Endothelial cell of umbilical vein (primary cell): ENCODE measurements around the gene GMCL2. TPM values are rescaled to one million over a fixed set of nuclear protein-coding genes. Genes with fewer than 3 reads are reported as not detected.

ENCODE experiments used
- BruUV-seq: library from RNA; stranded (reverse); fragments of 400-500 nt; replicated peaks from 2 replicates; lab custom pipeline; 2021; lab: Mats Ljungman, UMichigan
- CTCF ChIA-PET: fragments of 300-600, 350-600 bp; sonication (Branson Sonifier 250); formaldehyde crosslinking; loops from one replicate; lab custom pipeline; 2021; ENCODE audit warnings: antibody characterized with exemption, inconsistent platforms; lab: Charles Lee
- POLR2A ChIA-PET: fragments of 300-600, 350-600 bp; sonication (Branson Sonifier 250); formaldehyde crosslinking; loops from one replicate; lab custom pipeline; 2021; ENCODE audit warnings: antibody characterized with exemption, inconsistent platforms; lab: Charles Lee
- DNase-seq: peaks from one replicate; pipeline ENCODE4 v3.0.0-alpha.2; 2011; ENCODE audit warnings: low read depth, low spot score
- FAIRE-seq: peaks from 2 replicates; lab custom pipeline; 2011; peaks lifted over from hg19 to GRCh38; lab: Jason Lieb, UNC
- H2AFZ ChIP-seq: 2 replicates; pipeline ENCODE4 v1.6.0; 2012; ENCODE audit warnings: low read depth, low read length, control low read depth, inconsistent platforms
- H3K27ac ChIP-seq: 2 replicates; pipeline ENCODE4 v1.5.1; 2011; ENCODE audit warnings: low read depth, mild to moderate bottlenecking, control low read depth, low read length, moderate library complexity; ENCODE audit not compliant: insufficient read depth
- H3K27me3 ChIP-seq, 2 experiments: 2 replicates each; pipeline versions ENCODE4 v1.6.0 to v1.6.1; 2011; ENCODE audit warnings: low read length in 2 of 2, mixed read lengths in 1 of 2; ENCODE audit not compliant: control insufficient read depth in 2 of 2, insufficient read depth in 2 of 2
- H3K36me3 ChIP-seq, 2 experiments: 2 replicates in 1 of 2; 3 replicates in 1 of 2; pipeline ENCODE4 v1.5.1; 2011; ENCODE audit warnings: low read length in 2 of 2, mild to moderate bottlenecking in 1 of 2, moderate library complexity in 1 of 2; ENCODE audit not compliant: control insufficient read depth in 2 of 2, insufficient read depth in 2 of 2; ENCODE audit errors: extremely low read depth in 1 of 2
- H3K4me1 ChIP-seq: 3 replicates; pipeline ENCODE4 v1.5.1; 2011; ENCODE audit warnings: mild to moderate bottlenecking, low read length; ENCODE audit not compliant: control insufficient read depth, insufficient read depth; ENCODE audit errors: extremely low read depth
- H3K4me2 ChIP-seq: 2 replicates; pipeline ENCODE4 v1.6.1; 2011; ENCODE audit warnings: low read length, control low read depth, mixed read lengths; ENCODE audit not compliant: insufficient read depth
- H3K4me3 ChIP-seq, 3 experiments: fragments of 200-600 bp in 1 of 3; sonication (generic), shearing (Covaris generic) in 1 of 3; replicated peaks in 1 of 3; 2 replicates each; pipeline ENCODE4 v1.5.1; 2011 to 2016; ENCODE audit warnings: control low read depth in 3 of 3, low read length in 3 of 3, mild to moderate bottlenecking in 2 of 3, inconsistent platforms in 1 of 3, low read depth in 1 of 3, moderate library complexity in 1 of 3; ENCODE audit not compliant: insufficient read depth in 1 of 3
- H3K79me2 ChIP-seq: 2 replicates; pipeline ENCODE4 v1.6.0; 2012; ENCODE audit warnings: low read length, inconsistent platforms; ENCODE audit not compliant: control insufficient read depth, insufficient read depth
- H3K9ac ChIP-seq: replicated peaks from 2 replicates; pipeline ENCODE3; 2011; ENCODE audit warnings: low read length, control low read depth; ENCODE audit not compliant: insufficient read depth; ENCODE audit errors: extremely low read depth
- H3K9me1 ChIP-seq: replicated peaks from 3 replicates; pipeline ENCODE4 v1.6.0; 2011; ENCODE audit warnings: mild to moderate bottlenecking, low read length; ENCODE audit not compliant: control insufficient read depth, insufficient read depth; ENCODE audit errors: extremely low read depth
- H3K9me3 ChIP-seq: replicated peaks from 2 replicates; pipeline ENCODE4 v1.5.1; 2012; ENCODE audit warnings: low read length, inconsistent platforms; ENCODE audit not compliant: control insufficient read depth, insufficient read depth
- H4K20me1 ChIP-seq: replicated peaks from 2 replicates; pipeline ENCODE3; 2011; ENCODE audit warnings: mild to moderate bottlenecking, low read length; ENCODE audit not compliant: control insufficient read depth, insufficient read depth; ENCODE audit errors: extremely low read depth
- EZH2 ChIP-seq: IDR thresholded peaks from 2 replicates; pipeline ENCODE4 v1.6.1; 2012; ENCODE audit warnings: borderline replicate concordance, low read depth, mild to moderate bottlenecking, moderate library complexity, low read length, inconsistent platforms; ENCODE audit not compliant: severe bottlenecking
- FOS ChIP-seq: IDR thresholded peaks from 2 replicates; pipeline ENCODE4 v1.6.1; 2011; ENCODE audit warnings: mild to moderate bottlenecking, low read length, moderate library complexity, borderline replicate concordance; ENCODE audit not compliant: insufficient read depth
- GATA2 ChIP-seq: IDR thresholded peaks from 2 replicates; pipeline ENCODE4 v1.7.0; 2011; ENCODE audit warnings: low read depth, mild to moderate bottlenecking, moderate library complexity, mixed read lengths, low read length; ENCODE audit not compliant: insufficient read length, insufficient read depth
- JUN ChIP-seq: IDR thresholded peaks from 2 replicates; pipeline ENCODE4 v1.6.1; 2011; ENCODE audit warnings: borderline replicate concordance, low read depth; ENCODE audit not compliant: insufficient read length, insufficient read depth
- MYC ChIP-seq: IDR thresholded peaks from one replicate; pipeline ENCODE4 v1.6.1; 2011; ENCODE audit warnings: mild to moderate bottlenecking, low read depth, low read length
- POLR2A ChIP-seq: IDR thresholded peaks from 2 replicates; pipeline ENCODE4 v1.6.1; 2012; ENCODE audit warnings: low read depth, mild to moderate bottlenecking, control low read depth, low read length
- POLR2AphosphoS5 ChIP-seq: IDR thresholded peaks from 2 replicates; pipeline ENCODE4 v1.6.1; 2012; ENCODE audit warnings: low read depth, mild to moderate bottlenecking, control low read depth, low read length, moderate library complexity; ENCODE audit not compliant: insufficient read depth
- dilution Hi-C: fragments of 300-500 bp; cut with MboI; formaldehyde crosslinking; loops from one replicate; pipeline ENCODE4 v1.15.0; 2019; ENCODE audit warnings: low sequenced_read_pairs; ENCODE audit not compliant: extremely low pct_ligation_motif_present
- intact Hi-C: fragments of 100-400 bp; cut with micrococcal nuclease; formaldehyde crosslinking; loops from one replicate; pipeline ENCODE4 v1.10.0; 2022
- polyA plus RNA-seq, 4 experiments: library from polyadenylated mRNA; depleted of rRNA in 3 of 4; stranded (reverse) in 3 of 4; unstranded in 1 of 4; fragments of >200 nt; gene quantifications; 2 replicates each; pipeline versions ENCODE4 v1.2.1 to v1.2.3, GENCODE V29; 2011 to 2012; ENCODE audit warnings: missing spikeins in 1 of 4
- total RNA-seq: library from RNA; stranded (reverse); gene quantifications from 2 replicates; pipeline ENCODE4 v1.2.3, GENCODE V29; 2021
- TF ChIP-seq, protein P1 (sequence below), 2 donors: IDR thresholded peaks; 1 replicate in 1 of 2; 2 replicates in 1 of 2; pipeline ENCODE4 v1.5.1; 2011; ENCODE audit warnings: low read length in 2 of 2, mild to moderate bottlenecking in 2 of 2, moderate library complexity in 2 of 2, control low read depth in 1 of 2, inconsistent platforms in 1 of 2, low read depth in 1 of 2; ENCODE audit not compliant: insufficient read depth in 1 of 2; ENCODE audit errors: extremely low read depth in 1 of 2
- TF ChIP-seq, protein P2 (sequence below): IDR thresholded peaks from 2 replicates; pipeline ENCODE4 v1.6.1; 2011; ENCODE audit not compliant: insufficient read depth, insufficient read length

Gene GMCL2
- total and polyA plus RNA-seq, 2 donors (not counting 3 experiments of a cell fraction or from before 2014, with no cell fraction given), result not detected

DNA sequence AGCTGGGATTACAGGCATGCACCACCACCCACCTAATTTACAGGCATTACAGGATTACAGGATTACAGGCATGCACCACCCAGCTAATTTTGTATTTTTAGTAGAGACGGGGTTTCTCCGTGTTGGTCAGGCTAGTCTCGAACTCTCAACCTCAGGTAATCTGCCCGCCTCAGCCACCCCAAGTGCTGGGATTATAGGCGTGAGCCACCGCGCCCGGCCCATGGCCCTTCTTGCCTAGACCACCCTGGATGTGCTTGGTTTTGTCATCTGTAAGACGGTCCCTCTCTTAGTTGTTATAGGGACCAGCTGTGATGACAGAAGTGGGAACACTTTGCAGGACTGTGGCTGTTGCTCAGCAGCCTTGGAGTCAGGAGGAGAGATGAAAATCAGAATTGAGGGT is 49.0 kb upstream of the GMCL2 start:
- no peaks in the 10 kb centered on the region for H3K9me1 ChIP-seq
- H2AFZ ChIP-seq, result no peak overlapping the region
- no peak for TF ChIP-seq FOS
- TF ChIP-seq, protein P1, sequence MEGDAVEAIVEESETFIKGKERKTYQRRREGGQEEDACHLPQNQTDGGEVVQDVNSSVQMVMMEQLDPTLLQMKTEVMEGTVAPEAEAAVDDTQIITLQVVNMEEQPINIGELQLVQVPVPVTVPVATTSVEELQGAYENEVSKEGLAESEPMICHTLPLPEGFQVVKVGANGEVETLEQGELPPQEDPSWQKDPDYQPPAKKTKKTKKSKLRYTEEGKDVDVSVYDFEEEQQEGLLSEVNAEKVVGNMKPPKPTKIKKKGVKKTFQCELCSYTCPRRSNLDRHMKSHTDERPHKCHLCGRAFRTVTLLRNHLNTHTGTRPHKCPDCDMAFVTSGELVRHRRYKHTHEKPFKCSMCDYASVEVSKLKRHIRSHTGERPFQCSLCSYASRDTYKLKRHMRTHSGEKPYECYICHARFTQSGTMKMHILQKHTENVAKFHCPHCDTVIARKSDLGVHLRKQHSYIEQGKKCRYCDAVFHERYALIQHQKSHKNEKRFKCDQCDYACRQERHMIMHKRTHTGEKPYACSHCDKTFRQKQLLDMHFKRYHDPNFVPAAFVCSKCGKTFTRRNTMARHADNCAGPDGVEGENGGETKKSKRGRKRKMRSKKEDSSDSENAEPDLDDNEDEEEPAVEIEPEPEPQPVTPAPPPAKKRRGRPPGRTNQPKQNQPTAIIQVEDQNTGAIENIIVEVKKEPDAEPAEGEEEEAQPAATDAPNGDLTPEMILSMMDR (IDR thresholded peaks at IDR 0.05; ENCODE audit: extremely low read depth in 1 of 2, insufficient read depth in 1 of 2, low read depth in 1 of 2, low read length in 2 of 2), result no peak
- FAIRE-seq (no peak), DNase-seq (no peak)
- BruUV-seq, result no TSS peak
- no peak overlapping the region for H3K9ac ChIP-seq
- dilution Hi-C loops, result no loop called here
- H3K4me2 ChIP-seq, result no peak overlapping the region
- H4K20me1 ChIP-seq, result no peaks in the 10 kb centered on the region
- peaks cover 18% of the 10 kb centered on the region for H3K4me1 ChIP-seq
- ChIA-PET CTCF (interaction anchor here (0.6 to 1.9 kb wide), 5 partner anchors 12 to 1670 kb away, joined by 4 to 6 read pairs (median 4); no protein-coding TSS in a partner anchor), POLR2A (no interaction called here)
- H3K9me3 ChIP-seq, result no peaks in the 10 kb centered on the region
- H3K27ac ChIP-seq, result no peak overlapping the region
- H3K36me3 ChIP-seq, result no peaks in the 10 kb centered on the region
- H3K27me3 ChIP-seq, result no peaks in the 10 kb centered on the region
- H3K79me2 ChIP-seq, result peaks cover 9% of the 10 kb centered on the region
- intact Hi-C loops, result loop anchor here (5.0 kb wide), 1 partner anchor 1321 kb away; no protein-coding TSS in a partner anchor
- H3K4me3 ChIP-seq, result no peak overlapping the region

DNA sequence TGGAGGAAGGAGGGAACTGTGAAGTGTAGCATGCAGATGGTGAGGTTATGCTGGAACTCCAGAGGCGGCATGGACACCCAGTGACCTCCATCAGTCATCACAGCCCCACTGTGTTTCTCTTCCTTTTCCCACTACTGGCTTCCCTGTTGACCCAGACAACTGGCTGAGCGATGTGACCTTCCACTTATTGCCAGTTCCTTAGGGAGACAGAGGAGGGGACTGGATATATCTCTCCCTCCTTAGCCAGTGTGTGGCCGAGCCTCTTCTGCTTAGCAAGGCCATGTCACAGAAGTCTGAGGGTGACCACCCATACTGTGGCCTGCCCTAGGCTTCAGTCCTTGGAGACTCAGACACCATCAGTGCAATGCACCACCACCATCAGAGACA is 48.4 kb upstream of the GMCL2 start:
- no peak for FAIRE-seq
- Histone ChIP-seq H3K4me2 (no peak overlapping the region), H3K9ac (no peak overlapping the region), H3K36me3 (no peaks in the 10 kb centered on the region), H3K27ac (no peak overlapping the region), H3K79me2 (peaks cover 15% of the 10 kb centered on the region), H3K4me1 (peaks cover 23% of the 10 kb centered on the region), H3K27me3 (no peaks in the 10 kb centered on the region), H2AFZ (no peak overlapping the region), H3K9me3 (no peaks in the 10 kb centered on the region), H3K4me3 (no peak overlapping the region), H3K9me1 (no peaks in the 10 kb centered on the region), H4K20me1 (no peaks in the 10 kb centered on the region)
- dilution Hi-C loops, result no loop called here
- CTCF ChIA-PET, result interaction anchor here (0.6 to 1.9 kb wide), 20 partner anchors 8 to 1671 kb away, joined by 3 to 19 read pairs (median 4); partner anchors contain the start of gene RUFY1
- no peak for TF ChIP-seq FOS
- TF ChIP-seq JUN, result no peak
- TF ChIP-seq, protein P1 (IDR thresholded peaks at IDR 0.05; ENCODE audit: extremely low read depth in 1 of 2, insufficient read depth in 1 of 2, low read depth in 1 of 2, low read length in 2 of 2), result no peak
- no peak for TF ChIP-seq EZH2
- TF ChIP-seq POLR2A, result no peak
- TF ChIP-seq POLR2AphosphoS5, result no peak
- TF ChIP-seq GATA2, result no peak
- TF ChIP-seq, protein P2, sequence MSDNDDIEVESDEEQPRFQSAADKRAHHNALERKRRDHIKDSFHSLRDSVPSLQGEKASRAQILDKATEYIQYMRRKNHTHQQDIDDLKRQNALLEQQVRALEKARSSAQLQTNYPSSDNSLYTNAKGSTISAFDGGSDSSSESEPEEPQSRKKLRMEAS, result no peak
- no peak for TF ChIP-seq MYC
- BruUV-seq, result no TSS peak
- DNase-seq, result no peak
- intact Hi-C loops, result loop anchor here (1.0 to 5.0 kb wide), 5 partner anchors 45 to 1322 kb away; partner anchors contain the start of gene COL23A1
- POLR2A ChIA-PET, result interaction anchor here (0.7 kb wide), 1 partner anchor 31 kb away, joined by 3 read pairs; the partner anchor contains the start of gene HNRNPAB
